Hepatocyte (in vitro differentiated cells): ENCODE data around the gene TBCD. TPM values are rescaled to one million over a fixed set of nuclear protein-coding genes. Genes with fewer than 3 reads are reported as not detected.

Source experiments
- DNase-seq: peaks from one replicate; pipeline ENCODE4 v3.0.0-alpha.2; 2016; ENCODE audit warnings: low spot score
- H2AFZ ChIP-seq: fragments of 200-600 bp; sonication (generic); 2 replicates; pipeline ENCODE4 v1.6.0; 2016; ENCODE audit warnings: antibody characterized with exemption, mild to moderate bottlenecking
- H3K27ac ChIP-seq: fragments of 200-600 bp; sonication (generic); 2 replicates; pipeline ENCODE4 v1.5.1; 2016; ENCODE audit warnings: mild to moderate bottlenecking
- H3K27me3 ChIP-seq: fragments of 200-600 bp; sonication (generic); 2 replicates; pipeline ENCODE4 v1.6.1; 2016
- H3K36me3 ChIP-seq: fragments of 200-600 bp; sonication (generic); replicated peaks from 2 replicates; pipeline ENCODE4 v1.5.1; 2016; ENCODE audit warnings: low read depth; ENCODE audit not compliant: insufficient read depth
- H3K4me1 ChIP-seq: fragments of 200-600 bp; sonication (generic); 2 replicates; pipeline ENCODE4 v1.5.1; 2016; ENCODE audit warnings: mild to moderate bottlenecking, moderate library complexity; ENCODE audit not compliant: insufficient read depth
- H3K4me2 ChIP-seq: fragments of 200-600 bp; sonication (generic); 2 replicates; pipeline ENCODE4 v1.6.0; 2016
- H3K4me3 ChIP-seq: fragments of 200-600 bp; sonication (generic); 2 replicates; pipeline ENCODE4 v1.5.1; 2016; ENCODE audit warnings: mild to moderate bottlenecking
- H3K79me2 ChIP-seq: fragments of 200-600 bp; sonication (generic); 2 replicates; pipeline ENCODE4 v1.6.0; 2017; ENCODE audit warnings: mild to moderate bottlenecking
- H3K9me2 ChIP-seq: fragments of 200-600 bp; sonication (generic); replicated peaks from 2 replicates; pipeline ENCODE4 v1.6.0; 2017; ENCODE audit warnings: mild to moderate bottlenecking; ENCODE audit not compliant: insufficient read depth
- H3K9me3 ChIP-seq: fragments of 200-600 bp; sonication (generic); 2 replicates; pipeline ENCODE4 v1.5.1; 2016; ENCODE audit warnings: low read depth, mild to moderate bottlenecking
- H4K20me1 ChIP-seq: fragments of 200-600 bp; sonication (generic); 2 replicates; pipeline ENCODE4 v1.6.0; 2016; ENCODE audit warnings: mild to moderate bottlenecking; ENCODE audit not compliant: insufficient read depth, poor library complexity, severe bottlenecking
- EZH2 ChIP-seq: fragments of 200-600 bp; sonication (generic); IDR thresholded peaks from 2 replicates; pipeline ENCODE4 v1.6.1; 2016; ENCODE audit warnings: antibody characterized with exemption, mild to moderate bottlenecking, borderline replicate concordance
- EZH2phosphoT487 ChIP-seq: fragments of 200-600 bp; sonication (generic); IDR thresholded peaks from one replicate; pipeline ENCODE4 v1.6.1; 2018; ENCODE audit warnings: antibody characterized with exemption, mild to moderate bottlenecking, low read depth, moderate library complexity; ENCODE audit not compliant: unreplicated experiment, severe bottlenecking
- WGBS: methylation state at CpG from one replicate; pipeline ENCODE4 v1.1.6; 2016; ENCODE audit warnings: low lambda C conversion rate; ENCODE audit errors: missing lambda C conversion rate; 5-methylcytosine and 5-hydroxymethylcytosine counted together
- polyA plus RNA-seq: library from polyadenylated mRNA; unstranded; fragments of >200 nt; fragmentation: Nextera tagmentation; extraction: Ambion mirVana; gene quantifications from 2 replicates; pipeline ENCODE4 v1.2.1, GENCODE V29; 2016
- total RNA-seq: library from RNA; depleted of rRNA; stranded (reverse); fragments of >200 nt; gene quantifications from 2 replicates; pipeline ENCODE4 v1.2.3, GENCODE V29; 2014
- TF ChIP-seq, protein P1 (sequence below): fragments of 200-600 bp; sonication (generic); IDR thresholded peaks from 2 replicates; pipeline ENCODE4 v1.5.1; 2016; ENCODE audit warnings: antibody characterized with exemption, mild to moderate bottlenecking; ENCODE audit not compliant: poor library complexity

Gene TBCD
- total and polyA plus RNA-seq, 2 experiments from 2014 or later, result 24.5 to 41.5 TPM

GRCh38 chr17:82974136-82974952 lies 222.5 kb downstream of the TBCD start:
- TF ChIP-seq, protein P1, sequence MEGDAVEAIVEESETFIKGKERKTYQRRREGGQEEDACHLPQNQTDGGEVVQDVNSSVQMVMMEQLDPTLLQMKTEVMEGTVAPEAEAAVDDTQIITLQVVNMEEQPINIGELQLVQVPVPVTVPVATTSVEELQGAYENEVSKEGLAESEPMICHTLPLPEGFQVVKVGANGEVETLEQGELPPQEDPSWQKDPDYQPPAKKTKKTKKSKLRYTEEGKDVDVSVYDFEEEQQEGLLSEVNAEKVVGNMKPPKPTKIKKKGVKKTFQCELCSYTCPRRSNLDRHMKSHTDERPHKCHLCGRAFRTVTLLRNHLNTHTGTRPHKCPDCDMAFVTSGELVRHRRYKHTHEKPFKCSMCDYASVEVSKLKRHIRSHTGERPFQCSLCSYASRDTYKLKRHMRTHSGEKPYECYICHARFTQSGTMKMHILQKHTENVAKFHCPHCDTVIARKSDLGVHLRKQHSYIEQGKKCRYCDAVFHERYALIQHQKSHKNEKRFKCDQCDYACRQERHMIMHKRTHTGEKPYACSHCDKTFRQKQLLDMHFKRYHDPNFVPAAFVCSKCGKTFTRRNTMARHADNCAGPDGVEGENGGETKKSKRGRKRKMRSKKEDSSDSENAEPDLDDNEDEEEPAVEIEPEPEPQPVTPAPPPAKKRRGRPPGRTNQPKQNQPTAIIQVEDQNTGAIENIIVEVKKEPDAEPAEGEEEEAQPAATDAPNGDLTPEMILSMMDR, result no peak
- no peak for TF ChIP-seq EZH2
- no peak for TF ChIP-seq EZH2phosphoT487
- Histone ChIP-seq H3K27me3 (no peaks in the 10 kb centered on the region), H4K20me1 (no peaks in the 10 kb centered on the region), H3K4me3 (no peak overlapping the region), H3K9me2 (no peaks in the 10 kb centered on the region), H3K4me1 (no peaks in the 10 kb centered on the region), H3K36me3 (no peaks in the 10 kb centered on the region), H3K9me3 (no peaks in the 10 kb centered on the region), H3K79me2 (no peaks in the 10 kb centered on the region), H2AFZ (no peak overlapping the region), H3K27ac (no peak overlapping the region), H3K4me2 (no peak overlapping the region)
- DNase-seq, result no peak
- 94% methylated on average over 24 of the region's 28 CpGs for WGBS

- Histone ChIP-seq H3K4me2 (no peak overlapping the region), H3K4me3 (no peak overlapping the region), H3K4me1 (no peaks in the 10 kb centered on the region), H3K9me3 (no peaks in the 10 kb centered on the region), H3K36me3 (no peaks in the 10 kb centered on the region), H3K27ac (no peak overlapping the region), H4K20me1 (no peaks in the 10 kb centered on the region), H3K79me2 (no peaks in the 10 kb centered on the region), H3K27me3 (no peaks in the 10 kb centered on the region), H2AFZ (no peak overlapping the region), H3K9me2 (no peaks in the 10 kb centered on the region)
- 96% methylated on average over 29 of the region's 29 CpGs for WGBS
- DNase-seq, result no peak
- no peak for TF ChIP-seq EZH2phosphoT487
- TF ChIP-seq, protein P1, result no peak
- TF ChIP-seq EZH2, result no peak
These were observed 225.2 kb downstream of the TBCD start for GRCh38 chr17:82976982-82977488.

- no peak overlapping the region for H3K4me2 ChIP-seq
- WGBS, result 91% methylated on average over 20 of the region's 20 CpGs
- H3K9me3 ChIP-seq, result no peaks in the 10 kb centered on the region
- no peaks in the 10 kb centered on the region for H4K20me1 ChIP-seq
- H3K4me3 ChIP-seq, result no peak overlapping the region
- H3K4me1 ChIP-seq, result no peaks in the 10 kb centered on the region
- no peak for DNase-seq
- TF ChIP-seq, protein P1, result no peak
- TF ChIP-seq EZH2phosphoT487 (no peak), EZH2 (no peak)
- no peak overlapping the region for H3K27ac ChIP-seq
- no peaks in the 10 kb centered on the region for H3K36me3 ChIP-seq
- no peak overlapping the region for H2AFZ ChIP-seq
- no peaks in the 10 kb centered on the region for H3K79me2 ChIP-seq
- H3K27me3 ChIP-seq, result no peaks in the 10 kb centered on the region
- H3K9me2 ChIP-seq, result no peaks in the 10 kb centered on the region
These were observed 225.7 kb downstream of the TBCD start for GRCh38 chr17:82977606-82978005.
